Breast epithelium (tissue), 4 donors: Measurements from ENCODE around the gene HFE. TPM values are rescaled to one million over a fixed set of nuclear protein-coding genes. Genes with fewer than 3 reads are reported as not detected.

Experiments used
- DNase-seq, 2 donors: peaks; one replicate each; pipeline ENCODE4 v3.0.0-alpha.2; 2019; ENCODE audit warnings: low spot score in 2 of 2
- H3K27ac ChIP-seq, 2 donors: fragments of 200-600 bp; sonication (generic) in 1 of 2; one replicate each; pipeline ENCODE4 v1.5.1; 2016 to 2019; ENCODE audit warnings: mild to moderate bottlenecking in 1 of 2
- H3K27me3 ChIP-seq, 2 donors: fragments of 200-600 bp; sonication (generic) in 1 of 2; one replicate each; pipeline versions ENCODE4 v1.5.1 to v1.6.0; 2017 to 2019; ENCODE audit warnings: control low read depth in 1 of 2, mild to moderate bottlenecking in 1 of 2
- H3K36me3 ChIP-seq: fragments of 200-600 bp; one replicate; pipeline ENCODE4 v1.5.1; 2019
- H3K4me1 ChIP-seq, 2 donors: fragments of 200-600 bp; sonication (generic); one replicate each; pipeline ENCODE4 v1.5.1; 2016 to 2019; ENCODE audit warnings: control low read depth in 1 of 2
- H3K4me3 ChIP-seq, 3 donors: fragments of 200-600 bp; sonication (generic); 1 replicate in 2 of 3; 2 replicates in 1 of 3; pipeline ENCODE4 v1.5.1; 2016 to 2019; ENCODE audit warnings: mild to moderate bottlenecking in 3 of 3, moderate library complexity in 2 of 3
- H3K9me3 ChIP-seq, 2 donors: fragments of 200-600 bp; sonication (generic) in 1 of 2; one replicate each; pipeline ENCODE4 v1.5.1; 2016 to 2019; ENCODE audit warnings: control low read depth in 1 of 2
- CTCF ChIP-seq, 3 donors: fragments of 450-650 bp; IDR thresholded peaks; one replicate each; pipeline ENCODE4 v1.5.1; 2016 to 2017; ENCODE audit warnings: antibody characterized with exemption in 3 of 3, mild to moderate bottlenecking in 3 of 3, moderate library complexity in 3 of 3
- POLR2A ChIP-seq: fragments of 450-650 bp; IDR thresholded peaks from one replicate; pipeline ENCODE4 v1.6.1; 2016; ENCODE audit warnings: antibody characterized with exemption, mild to moderate bottlenecking, moderate library complexity
- POLR2AphosphoS5 ChIP-seq, 3 donors: sonication (generic); formaldehyde crosslinking; IDR thresholded peaks; one replicate each; pipeline ENCODE4 v1.6.1; 2017; ENCODE audit warnings: antibody characterized with exemption in 3 of 3
- intact Hi-C: fragments of 100-400 bp; cut with DNase I; formaldehyde crosslinking; loops from one replicate; pipeline ENCODE4 v1.15.1; 2023; ENCODE audit warnings: low total_unique reads
- total RNA-seq, 3 donors: library from RNA; depleted of rRNA; stranded (reverse); fragments of >200 nt; gene quantifications; one replicate each; pipeline ENCODE4 v1.1.0, GENCODE V29; 2016

The HFE gene
- total RNA-seq, result 1 to 10 TPM; 5.6 to 9.4 (median 8.6) TPM

- H3K27ac ChIP-seq, result peak within 1 kb of the TSS; percentile 92 to 94
These were observed at the start of gene HFE for GRCh38 chr6:26087284-26088115. HFE (plus strand) TSS chr6:26087429; CDS start chr6:26087441, 12 bp downstream.

GRCh38 chr6:26041946-26042345, 45.3 kb upstream of the HFE start:
- intact Hi-C loops, result no loop called here

More at GRCh38 chr6:26087284-26088115, at the start of gene HFE:
- peak in 1 of 2 donors; percentile 41 for DNase-seq
- Histone ChIP-seq H3K36me3 (no peaks in the 10 kb centered on the region), H3K4me1 (no peaks in the 10 kb centered on the region), H3K9me3 (no peaks in the 10 kb centered on the region), H3K27me3 (no peaks in the 10 kb centered on the region), H3K4me3 (peak within 1 kb of the TSS; percentile 61 to 81 (median 65))
- TF ChIP-seq POLR2AphosphoS5 (IDR thresholded peaks at IDR 0.05), result peak in 1 of 3 donors; percentile 36
- TF ChIP-seq POLR2A, result no peak
- TF ChIP-seq CTCF (IDR thresholded peaks at IDR 0.05), result no peak
- intact Hi-C loops, result no loop called here

GRCh38 chr6:26043384-26044139, 43.7 kb upstream of the HFE start:
- Histone ChIP-seq H3K4me3 (peak overlapping the region; percentile 46 to 67 (median 62)), H3K4me1 (no peaks in the 10 kb centered on the region), H3K36me3 (no peaks in the 10 kb centered on the region), H3K27ac (peak overlapping the region; percentile 91 to 94), H3K27me3 (no peaks in the 10 kb centered on the region), H3K9me3 (no peaks in the 10 kb centered on the region)
- DNase-seq, result peak; percentile 69 to 83
- intact Hi-C loops, result no loop called here
- TF ChIP-seq CTCF (IDR thresholded peaks at IDR 0.05) (no peak), POLR2AphosphoS5 (IDR thresholded peaks at IDR 0.05) (peak; percentile 86 to 96 (median 93)), POLR2A (peak; percentile 95)

More at GRCh38 chr6:26041946-26042345, 45.3 kb upstream of the HFE start:
- H3K4me3 ChIP-seq, result no peak overlapping the region
- H3K27me3 ChIP-seq, result no peaks in the 10 kb centered on the region
- DNase-seq, result no peak
- no peaks in the 10 kb centered on the region for H3K9me3 ChIP-seq
- H3K36me3 ChIP-seq, result no peaks in the 10 kb centered on the region
- no peaks in the 10 kb centered on the region for H3K4me1 ChIP-seq
- TF ChIP-seq CTCF (IDR thresholded peaks at IDR 0.05), result no peak
- no peak for TF ChIP-seq POLR2AphosphoS5 (IDR thresholded peaks at IDR 0.05)
- TF ChIP-seq POLR2A, result no peak
- H3K27ac ChIP-seq, result no peak overlapping the region

- peak overlapping the region; percentile 46 to 67 (median 62) for H3K4me3 ChIP-seq
- H3K36me3 ChIP-seq, result no peaks in the 10 kb centered on the region
- DNase-seq, result no peak
- TF ChIP-seq POLR2A, result no peak
- peak in 2 of 3 donors; percentile 5 to 17 for TF ChIP-seq CTCF (IDR thresholded peaks at IDR 0.05)
- TF ChIP-seq POLR2AphosphoS5 (IDR thresholded peaks at IDR 0.05), result no peak
- no peaks in the 10 kb centered on the region for H3K4me1 ChIP-seq
- H3K9me3 ChIP-seq, result no peaks in the 10 kb centered on the region
- no peaks in the 10 kb centered on the region for H3K27me3 ChIP-seq
- intact Hi-C loops, result no loop called here
- peak overlapping the region; percentile 91 to 94 for H3K27ac ChIP-seq
These were observed 42.8 kb upstream of the HFE start for GRCh38 chr6:26044140-26045064.
